A673 (cell line): ENCODE measurements around the gene ADA.

Experiments used
- CTCF ChIP-seq: fragments of 300-800, 200-600 bp; sonication (generic); conservative IDR thresholded peaks from 2 replicates; pipeline ENCODE4 v1.5.1; 2017; ENCODE audit warnings: low read depth, mild to moderate bottlenecking, antibody characterized with exemption, low read length, moderate library complexity, mixed read lengths
- EZH2 ChIP-seq: fragments of 200-600 bp; sonication (generic); IDR thresholded peaks from 2 replicates; pipeline ENCODE4 v1.6.1; 2017; ENCODE audit warnings: borderline replicate concordance, low read depth, mild to moderate bottlenecking, mixed read lengths, antibody characterized with exemption, low read length; ENCODE audit not compliant: poor library complexity, severe bottlenecking

- peak; percentile 98 for TF ChIP-seq CTCF
- no peak for TF ChIP-seq EZH2
Measured at GRCh38 chr20:44609516-44610312, 41.8 kb downstream of the ADA start.
